WTC11 (cell line): Measurements from ENCODE around the gene DIAPH1. TPM values are rescaled to one million over a fixed set of nuclear protein-coding genes. Genes with fewer than 3 reads are reported as not detected.

Source experiments
- ATAC-seq: fragments of 200-7000 bp; cut with Tn5 transposase; 2 replicates; pipeline ENCODE4 v1.10.0; 2021; ENCODE audit warnings: mild to moderate bottlenecking, moderate library complexity
- CTCF ChIA-PET: fragments of 300-600 bp; sonication (Branson Sonifier 250); formaldehyde crosslinking; loops from one replicate; lab custom pipeline; 2021; ENCODE audit warnings: antibody characterized with exemption; lab: Charles Lee
- POLR2A ChIA-PET: fragments of 350-600 bp; sonication (Branson Sonifier 250); formaldehyde crosslinking; loops from one replicate; lab custom pipeline; 2021; ENCODE audit warnings: antibody characterized with exemption; lab: Charles Lee
- DNase-seq: peaks from one replicate; pipeline ENCODE4 v3.0.0; 2021; ENCODE audit warnings: low spot score
- H3K27ac Mint-ChIP-seq: 2 replicates; pipeline ENCODE4 v1.8.0; 2021; ENCODE audit warnings: mixed read lengths
- H3K27me3 Mint-ChIP-seq: 2 replicates; pipeline ENCODE4 v1.8.0; 2021; ENCODE audit warnings: low read depth, mild to moderate bottlenecking, moderate library complexity, mixed read lengths
- H3K36me3 Mint-ChIP-seq: 2 replicates; pipeline ENCODE4 v1.8.0; 2021; ENCODE audit warnings: mixed read lengths
- H3K4me1 Mint-ChIP-seq: 2 replicates; pipeline ENCODE4 v1.8.0; 2022; ENCODE audit warnings: mixed read lengths
- H3K4me3 Mint-ChIP-seq: 2 replicates; pipeline ENCODE4 v1.8.0; 2021; ENCODE audit warnings: mild to moderate bottlenecking, moderate library complexity, mixed read lengths
- H3K9me3 Mint-ChIP-seq: 2 replicates; pipeline ENCODE4 v1.8.0; 2021; ENCODE audit warnings: mixed read lengths
- CBFB ChIP-seq: sonication (generic); formaldehyde crosslinking; IDR thresholded peaks from 2 replicates; pipeline ENCODE4 v1.8.1; 2022; ENCODE audit warnings: mild to moderate bottlenecking, low read depth, missing genetic modification reagents
- EMX1 ChIP-seq: fragments of 250-450 bp; sonication (Bioruptor Pico); IDR thresholded peaks from 2 replicates; pipeline ENCODE4 v1.8.0; 2021; ENCODE audit warnings: mild to moderate bottlenecking
- ESRRA ChIP-seq: sonication (generic); formaldehyde crosslinking; IDR thresholded peaks from 2 replicates; pipeline ENCODE4 v1.8.1; 2022; ENCODE audit warnings: mild to moderate bottlenecking, missing genetic modification reagents, borderline replicate concordance
- NFATC4 ChIP-seq: fragments of 250-450 bp; sonication (Bioruptor Pico); IDR thresholded peaks from 2 replicates; pipeline ENCODE4 v1.9.0; 2021; ENCODE audit warnings: mild to moderate bottlenecking
- NR2C2 ChIP-seq: sonication (generic); formaldehyde crosslinking; IDR thresholded peaks from 2 replicates; pipeline ENCODE4 v1.8.0; 2022; ENCODE audit warnings: mild to moderate bottlenecking, missing genetic modification reagents
- SMAD4 ChIP-seq: sonication (generic); formaldehyde crosslinking; IDR thresholded peaks from 2 replicates; pipeline ENCODE4 v1.8.0; 2022; ENCODE audit warnings: mild to moderate bottlenecking, missing genetic modification reagents
- TEAD4 ChIP-seq: sonication (generic); formaldehyde crosslinking; IDR thresholded peaks from 2 replicates; pipeline ENCODE4 v1.8.0; 2022; ENCODE audit warnings: mild to moderate bottlenecking, missing genetic modification reagents
- ZNF263 ChIP-seq: sonication (generic); formaldehyde crosslinking; IDR thresholded peaks from 2 replicates; pipeline ENCODE4 v1.8.1; 2022; ENCODE audit warnings: low read depth, mild to moderate bottlenecking, moderate library complexity, missing genetic modification reagents
- ZNF317 ChIP-seq: sonication (generic); formaldehyde crosslinking; IDR thresholded peaks from 2 replicates; pipeline ENCODE4 v1.8.1; 2023; ENCODE audit warnings: low read depth, mild to moderate bottlenecking, moderate library complexity, missing genetic modification reagents, borderline replicate concordance
- ZNF671 ChIP-seq: fragments of 250-450 bp; sonication (Bioruptor Pico); IDR thresholded peaks from 2 replicates; pipeline ENCODE4 v1.8.0; 2021; ENCODE audit warnings: mild to moderate bottlenecking
- total RNA-seq: library from RNA; stranded (reverse); gene quantifications from 3 replicates; pipeline ENCODE4 v1.2.3, GENCODE V29; 2021
- TF ChIP-seq, protein P1 (sequence below): sonication (generic); formaldehyde crosslinking; IDR thresholded peaks from 2 replicates; pipeline ENCODE4 v1.8.0; 2023; ENCODE audit warnings: missing genetic modification reagents
- TF ChIP-seq, protein P2 (sequence below): sonication (generic); formaldehyde crosslinking; IDR thresholded peaks from 2 replicates; pipeline ENCODE4 v1.8.1; 2023; ENCODE audit warnings: mild to moderate bottlenecking, missing genetic modification reagents, moderate library complexity
- TF ChIP-seq, protein P3 (sequence below): fragments of 250-450 bp; sonication (Bioruptor Pico); conservative IDR thresholded peaks from 2 replicates; pipeline ENCODE4 v1.9.0; 2021; ENCODE audit warnings: mild to moderate bottlenecking
- TF ChIP-seq, protein P4 (sequence below): sonication (generic); formaldehyde crosslinking; IDR thresholded peaks from 2 replicates; pipeline ENCODE4 v1.8.1; 2023; ENCODE audit warnings: mild to moderate bottlenecking, missing genetic modification reagents, moderate library complexity
- TF ChIP-seq, protein P5 (sequence below): fragments of 250-450 bp; sonication (Bioruptor Pico); IDR thresholded peaks from 2 replicates; pipeline ENCODE4 v1.9.0; 2021; ENCODE audit warnings: mild to moderate bottlenecking, borderline replicate concordance
- TF ChIP-seq, protein P6 (sequence below): fragments of 250-450 bp; sonication (Bioruptor Pico); IDR thresholded peaks from 2 replicates; pipeline ENCODE4 v1.9.0; 2021; ENCODE audit warnings: moderate library complexity, mild to moderate bottlenecking, inconsistent platforms, borderline replicate concordance

DIAPH1 gene
- total RNA-seq, 1 experiment from 2014 or later, result 109 TPM

DNA sequence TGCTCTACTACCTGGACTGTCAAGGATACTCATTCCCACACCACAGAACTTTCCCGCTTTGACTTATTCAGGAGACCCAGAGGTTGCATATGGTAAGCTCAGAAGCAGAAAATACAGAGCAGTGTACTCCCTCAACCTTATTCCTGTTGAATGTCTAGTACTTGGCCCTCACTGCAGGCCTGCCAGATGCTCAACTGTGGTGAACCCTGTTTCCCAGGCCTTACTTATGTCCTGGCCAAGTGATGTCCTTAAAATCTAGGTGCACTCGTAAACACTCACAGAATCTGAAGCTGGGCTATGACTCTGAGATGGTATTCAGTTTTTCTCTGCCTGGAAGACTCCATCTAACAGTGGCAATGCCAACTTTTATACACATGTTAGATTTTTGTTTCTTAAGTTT is 21.0 kb downstream of the DIAPH1 start (continued):
- no peak for TF ChIP-seq SMAD4

DNA sequence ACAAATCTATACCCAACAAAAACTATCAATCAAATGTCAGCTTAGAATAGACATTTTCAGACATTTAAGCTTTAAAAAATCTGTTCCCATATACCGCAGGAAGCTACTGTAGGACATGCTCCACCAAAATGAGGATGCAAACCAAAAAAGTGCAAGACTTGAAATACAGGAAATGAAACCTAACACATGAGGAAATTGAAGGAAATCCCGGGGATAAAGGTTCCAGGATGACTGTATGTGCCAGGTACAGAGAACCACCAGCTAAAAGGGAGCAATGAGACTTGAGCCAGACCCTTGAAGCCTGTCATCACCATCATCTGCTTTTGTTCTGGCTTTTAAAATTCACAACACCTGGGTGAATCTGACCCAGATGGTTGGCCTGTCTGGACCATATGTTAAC is 21.4 kb downstream of the DIAPH1 start:
- H3K9me3 Mint-ChIP-seq, result no peaks in the 10 kb centered on the region
- H3K27ac Mint-ChIP-seq, result no peak overlapping the region
- no peaks in the 10 kb centered on the region for H3K27me3 Mint-ChIP-seq
- POLR2A ChIA-PET, result no interaction called here
- ATAC-seq (no peak), DNase-seq (no peak)
- no peak overlapping the region for H3K4me3 Mint-ChIP-seq
- no peaks in the 10 kb centered on the region for H3K4me1 Mint-ChIP-seq
- CTCF ChIA-PET, result interaction anchor here (1.1 to 3.4 kb wide), 4 partner anchors 22 to 54 kb away, joined by 3 to 24 read pairs (median 7); partner anchors contain the start of genes DIAPH1 and FCHSD1
- TF ChIP-seq, protein P1, sequence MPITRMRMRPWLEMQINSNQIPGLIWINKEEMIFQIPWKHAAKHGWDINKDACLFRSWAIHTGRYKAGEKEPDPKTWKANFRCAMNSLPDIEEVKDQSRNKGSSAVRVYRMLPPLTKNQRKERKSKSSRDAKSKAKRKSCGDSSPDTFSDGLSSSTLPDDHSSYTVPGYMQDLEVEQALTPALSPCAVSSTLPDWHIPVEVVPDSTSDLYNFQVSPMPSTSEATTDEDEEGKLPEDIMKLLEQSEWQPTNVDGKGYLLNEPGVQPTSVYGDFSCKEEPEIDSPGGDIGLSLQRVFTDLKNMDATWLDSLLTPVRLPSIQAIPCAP (CRISPR knock-in tag), result no peak
- TF ChIP-seq ZNF263 (no peak), NFATC4 (CRISPR knock-in tag) (no peak), ESRRA (CRISPR knock-in tag) (no peak), ZNF317 (CRISPR knock-in tag) (no peak), CBFB (CRISPR knock-in tag) (no peak), ZNF671 (CRISPR knock-in tag) (no peak), NR2C2 (CRISPR knock-in tag) (no peak), TEAD4 (no peak), EMX1 (CRISPR knock-in tag) (no peak)
- TF ChIP-seq, protein P2, sequence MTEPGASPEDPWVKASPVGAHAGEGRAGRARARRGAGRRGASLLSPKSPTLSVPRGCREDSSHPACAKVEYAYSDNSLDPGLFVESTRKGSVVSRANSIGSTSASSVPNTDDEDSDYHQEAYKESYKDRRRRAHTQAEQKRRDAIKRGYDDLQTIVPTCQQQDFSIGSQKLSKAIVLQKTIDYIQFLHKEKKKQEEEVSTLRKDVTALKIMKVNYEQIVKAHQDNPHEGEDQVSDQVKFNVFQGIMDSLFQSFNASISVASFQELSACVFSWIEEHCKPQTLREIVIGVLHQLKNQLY (CRISPR knock-in tag), result no peak
- TF ChIP-seq, protein P3, sequence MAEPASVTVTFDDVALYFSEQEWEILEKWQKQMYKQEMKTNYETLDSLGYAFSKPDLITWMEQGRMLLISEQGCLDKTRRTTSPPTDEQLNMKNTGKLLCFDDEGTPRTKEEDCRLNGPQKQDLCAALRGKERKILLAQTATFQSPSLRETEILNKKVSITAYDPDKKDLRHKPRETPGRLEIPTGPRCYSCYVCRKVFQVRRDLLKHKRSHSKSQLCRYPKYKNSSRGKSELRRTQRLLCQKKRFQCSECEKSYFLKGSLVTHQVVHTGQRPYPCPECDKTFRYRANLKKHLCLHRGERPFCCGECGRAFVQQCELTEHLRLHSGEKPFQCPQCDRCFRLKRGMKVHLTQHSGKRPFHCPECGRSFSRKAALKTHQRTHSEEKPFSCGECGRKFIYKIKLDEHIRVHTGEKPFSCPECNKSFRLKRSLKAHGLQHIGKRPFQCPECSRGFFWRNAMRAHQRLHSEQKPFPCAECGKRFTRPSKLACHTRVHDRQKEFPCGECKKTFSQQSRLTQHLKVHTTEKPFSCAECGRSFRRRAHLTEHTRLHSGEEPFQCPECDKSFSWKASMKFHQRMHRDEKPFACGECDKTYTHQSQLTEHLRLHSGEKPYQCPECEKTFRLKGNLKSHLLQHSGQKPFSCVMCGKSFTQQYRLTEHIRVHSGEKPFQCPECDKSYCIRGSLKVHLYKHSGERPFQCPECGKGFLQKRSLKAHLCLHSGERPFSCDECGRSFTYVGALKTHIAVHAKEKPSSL (CRISPR knock-in tag), result no peak
- TF ChIP-seq, protein P4, sequence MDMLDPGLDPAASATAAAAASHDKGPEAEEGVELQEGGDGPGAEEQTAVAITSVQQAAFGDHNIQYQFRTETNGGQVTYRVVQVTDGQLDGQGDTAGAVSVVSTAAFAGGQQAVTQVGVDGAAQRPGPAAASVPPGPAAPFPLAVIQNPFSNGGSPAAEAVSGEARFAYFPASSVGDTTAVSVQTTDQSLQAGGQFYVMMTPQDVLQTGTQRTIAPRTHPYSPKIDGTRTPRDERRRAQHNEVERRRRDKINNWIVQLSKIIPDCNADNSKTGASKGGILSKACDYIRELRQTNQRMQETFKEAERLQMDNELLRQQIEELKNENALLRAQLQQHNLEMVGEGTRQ (CRISPR knock-in tag), result no peak
- TF ChIP-seq, protein P5, sequence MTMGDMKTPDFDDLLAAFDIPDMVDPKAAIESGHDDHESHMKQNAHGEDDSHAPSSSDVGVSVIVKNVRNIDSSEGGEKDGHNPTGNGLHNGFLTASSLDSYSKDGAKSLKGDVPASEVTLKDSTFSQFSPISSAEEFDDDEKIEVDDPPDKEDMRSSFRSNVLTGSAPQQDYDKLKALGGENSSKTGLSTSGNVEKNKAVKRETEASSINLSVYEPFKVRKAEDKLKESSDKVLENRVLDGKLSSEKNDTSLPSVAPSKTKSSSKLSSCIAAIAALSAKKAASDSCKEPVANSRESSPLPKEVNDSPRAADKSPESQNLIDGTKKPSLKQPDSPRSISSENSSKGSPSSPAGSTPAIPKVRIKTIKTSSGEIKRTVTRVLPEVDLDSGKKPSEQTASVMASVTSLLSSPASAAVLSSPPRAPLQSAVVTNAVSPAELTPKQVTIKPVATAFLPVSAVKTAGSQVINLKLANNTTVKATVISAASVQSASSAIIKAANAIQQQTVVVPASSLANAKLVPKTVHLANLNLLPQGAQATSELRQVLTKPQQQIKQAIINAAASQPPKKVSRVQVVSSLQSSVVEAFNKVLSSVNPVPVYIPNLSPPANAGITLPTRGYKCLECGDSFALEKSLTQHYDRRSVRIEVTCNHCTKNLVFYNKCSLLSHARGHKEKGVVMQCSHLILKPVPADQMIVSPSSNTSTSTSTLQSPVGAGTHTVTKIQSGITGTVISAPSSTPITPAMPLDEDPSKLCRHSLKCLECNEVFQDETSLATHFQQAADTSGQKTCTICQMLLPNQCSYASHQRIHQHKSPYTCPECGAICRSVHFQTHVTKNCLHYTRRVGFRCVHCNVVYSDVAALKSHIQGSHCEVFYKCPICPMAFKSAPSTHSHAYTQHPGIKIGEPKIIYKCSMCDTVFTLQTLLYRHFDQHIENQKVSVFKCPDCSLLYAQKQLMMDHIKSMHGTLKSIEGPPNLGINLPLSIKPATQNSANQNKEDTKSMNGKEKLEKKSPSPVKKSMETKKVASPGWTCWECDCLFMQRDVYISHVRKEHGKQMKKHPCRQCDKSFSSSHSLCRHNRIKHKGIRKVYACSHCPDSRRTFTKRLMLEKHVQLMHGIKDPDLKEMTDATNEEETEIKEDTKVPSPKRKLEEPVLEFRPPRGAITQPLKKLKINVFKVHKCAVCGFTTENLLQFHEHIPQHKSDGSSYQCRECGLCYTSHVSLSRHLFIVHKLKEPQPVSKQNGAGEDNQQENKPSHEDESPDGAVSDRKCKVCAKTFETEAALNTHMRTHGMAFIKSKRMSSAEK (CRISPR knock-in tag), result no peak
- TF ChIP-seq, protein P6, sequence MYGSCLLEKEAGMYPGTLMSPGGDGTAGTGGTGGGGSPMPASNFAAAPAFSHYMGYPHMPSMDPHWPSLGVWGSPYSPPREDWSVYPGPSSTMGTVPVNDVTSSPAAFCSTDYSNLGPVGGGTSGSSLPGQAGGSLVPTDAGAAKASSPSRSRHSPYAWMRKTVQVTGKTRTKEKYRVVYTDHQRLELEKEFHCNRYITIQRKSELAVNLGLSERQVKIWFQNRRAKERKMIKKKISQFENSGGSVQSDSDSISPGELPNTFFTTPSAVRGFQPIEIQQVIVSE (CRISPR knock-in tag), result no peak
- no peaks in the 10 kb centered on the region for H3K36me3 Mint-ChIP-seq
